Astrocyte (in vitro differentiated cells and primary cell): Measurements from ENCODE around the gene CDH23.

Experiments
- EZH2 ChIP-seq: IDR thresholded peaks from 2 replicates; pipeline ENCODE4 v1.6.1; 2012; ENCODE audit warnings: mild to moderate bottlenecking, low read length, inconsistent platforms; ENCODE audit not compliant: insufficient read depth
- TF ChIP-seq, protein P1 (sequence below): IDR thresholded peaks from 2 replicates; pipeline ENCODE4 v1.5.1; 2011; ENCODE audit warnings: low read depth, mild to moderate bottlenecking, inconsistent platforms, low read length, moderate library complexity; ENCODE audit not compliant: insufficient read depth

DNA sequence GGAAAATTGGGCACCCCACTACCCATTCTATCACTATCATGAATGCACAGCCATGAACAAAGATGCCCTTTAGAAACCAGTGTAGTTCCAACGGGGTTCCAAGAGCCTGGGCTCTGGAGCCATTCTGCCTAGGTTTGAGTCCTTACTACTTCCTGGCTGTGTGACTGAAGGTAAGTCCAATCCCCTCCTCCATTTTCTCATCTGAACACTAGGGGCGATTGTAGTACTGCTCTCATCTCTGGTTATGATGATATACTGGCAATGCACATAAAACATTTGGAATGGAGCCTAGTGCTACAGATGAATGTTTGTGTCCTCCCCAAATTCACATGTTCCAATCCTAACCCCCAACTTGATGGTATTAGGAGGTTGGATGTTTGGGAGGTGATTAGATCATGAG lies 28.1 kb upstream of the CDH23 start:
- TF ChIP-seq, protein P1, sequence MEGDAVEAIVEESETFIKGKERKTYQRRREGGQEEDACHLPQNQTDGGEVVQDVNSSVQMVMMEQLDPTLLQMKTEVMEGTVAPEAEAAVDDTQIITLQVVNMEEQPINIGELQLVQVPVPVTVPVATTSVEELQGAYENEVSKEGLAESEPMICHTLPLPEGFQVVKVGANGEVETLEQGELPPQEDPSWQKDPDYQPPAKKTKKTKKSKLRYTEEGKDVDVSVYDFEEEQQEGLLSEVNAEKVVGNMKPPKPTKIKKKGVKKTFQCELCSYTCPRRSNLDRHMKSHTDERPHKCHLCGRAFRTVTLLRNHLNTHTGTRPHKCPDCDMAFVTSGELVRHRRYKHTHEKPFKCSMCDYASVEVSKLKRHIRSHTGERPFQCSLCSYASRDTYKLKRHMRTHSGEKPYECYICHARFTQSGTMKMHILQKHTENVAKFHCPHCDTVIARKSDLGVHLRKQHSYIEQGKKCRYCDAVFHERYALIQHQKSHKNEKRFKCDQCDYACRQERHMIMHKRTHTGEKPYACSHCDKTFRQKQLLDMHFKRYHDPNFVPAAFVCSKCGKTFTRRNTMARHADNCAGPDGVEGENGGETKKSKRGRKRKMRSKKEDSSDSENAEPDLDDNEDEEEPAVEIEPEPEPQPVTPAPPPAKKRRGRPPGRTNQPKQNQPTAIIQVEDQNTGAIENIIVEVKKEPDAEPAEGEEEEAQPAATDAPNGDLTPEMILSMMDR: no peak
- TF ChIP-seq EZH2: no peak
